HEK293 (cell line): ENCODE data around the gene DNAAF5.

Source experiments
- BCL6B ChIP-seq: fragments of 450-650 bp; formaldehyde crosslinking; IDR thresholded peaks from 2 replicates; pipeline ENCODE4 v1.5.1; 2017; ENCODE audit warnings: missing biosample characterization, missing genetic modification characterization
- HOXA7 ChIP-seq: sonication (generic); formaldehyde crosslinking; IDR thresholded peaks from 2 replicates; pipeline ENCODE4 v1.8.1; 2022; ENCODE audit warnings: missing genetic modification reagents, borderline replicate concordance
- KLF17 ChIP-seq: fragments of 450-650 bp; formaldehyde crosslinking; IDR thresholded peaks from 2 replicates; pipeline ENCODE4 v1.5.1; 2016; ENCODE audit warnings: missing biosample characterization, missing genetic modification characterization
- MEIS1 ChIP-seq: sonication (generic); formaldehyde crosslinking; IDR thresholded peaks from 2 replicates; pipeline ENCODE4 v1.8.1; 2022; ENCODE audit warnings: missing genetic modification reagents, mild to moderate bottlenecking, borderline replicate concordance
- PRDM1 ChIP-seq: fragments of 450-650 bp; formaldehyde crosslinking; IDR thresholded peaks from 2 replicates; pipeline ENCODE4; 2016; ENCODE audit warnings: missing biosample characterization, missing genetic modification characterization
- PRDM10 ChIP-seq: fragments of 450-650 bp; formaldehyde crosslinking; IDR thresholded peaks from 2 replicates; pipeline ENCODE4 v1.5.1; 2016; ENCODE audit warnings: missing biosample characterization, missing genetic modification characterization
- SP7 ChIP-seq: fragments of 450-650 bp; formaldehyde crosslinking; IDR thresholded peaks from 2 replicates; pipeline ENCODE4 v1.5.1; 2016; ENCODE audit warnings: missing biosample characterization, missing genetic modification characterization
- TRIM28 ChIP-seq: IDR thresholded peaks from 2 replicates; pipeline ENCODE4 v1.6.1; 2011; ENCODE audit warnings: low read length, control low read depth, borderline replicate concordance
- ZBTB20 ChIP-seq: fragments of 450-650 bp; formaldehyde crosslinking; IDR thresholded peaks from 2 replicates; pipeline ENCODE4 v1.5.1; 2016; ENCODE audit warnings: missing biosample characterization, missing genetic modification characterization
- ZIC2 ChIP-seq: fragments of 450-650 bp; formaldehyde crosslinking; IDR thresholded peaks from 2 replicates; pipeline ENCODE4 v1.5.1; 2016; ENCODE audit warnings: missing biosample characterization, missing genetic modification characterization
- ZNF114 ChIP-seq: fragments of 450-650 bp; formaldehyde crosslinking; IDR thresholded peaks from 2 replicates; pipeline ENCODE4 v1.5.0; 2017; ENCODE audit warnings: missing biosample characterization, missing genetic modification characterization
- ZNF121 ChIP-seq: fragments of 450-650 bp; formaldehyde crosslinking; IDR thresholded peaks from 2 replicates; pipeline ENCODE4 v1.5.1; 2016; ENCODE audit warnings: missing biosample characterization, missing genetic modification characterization
- ZNF146 ChIP-seq: fragments of 450-650 bp; formaldehyde crosslinking; IDR thresholded peaks from 2 replicates; pipeline ENCODE4 v1.5.1; 2016; ENCODE audit warnings: missing biosample characterization, missing genetic modification characterization
- ZNF16 ChIP-seq: fragments of 450-650 bp; formaldehyde crosslinking; IDR thresholded peaks from 2 replicates; pipeline ENCODE4 v1.5.1; 2016; ENCODE audit warnings: low read depth, missing biosample characterization, missing genetic modification characterization
- ZNF24 ChIP-seq: fragments of 450-650 bp; formaldehyde crosslinking; IDR thresholded peaks from 2 replicates; pipeline ENCODE4 v1.5.1; 2016; ENCODE audit warnings: missing biosample characterization, missing genetic modification characterization
- ZNF335 ChIP-seq: fragments of 450-650 bp; formaldehyde crosslinking; conservative IDR thresholded peaks from 2 replicates; pipeline ENCODE4 v1.5.1; 2016; ENCODE audit warnings: missing biosample characterization, missing genetic modification characterization
- ZNF366 ChIP-seq: fragments of 450-650 bp; formaldehyde crosslinking; conservative IDR thresholded peaks from 2 replicates; pipeline ENCODE4 v1.5.1; 2016; ENCODE audit warnings: missing biosample characterization, missing genetic modification characterization
- ZNF37A ChIP-seq: fragments of 450-650 bp; IDR thresholded peaks from 2 replicates; pipeline ENCODE4 v1.5.1; 2018; ENCODE audit warnings: missing biosample characterization, missing genetic modification characterization
- ZNF394 ChIP-seq: fragments of 450-650 bp; formaldehyde crosslinking; IDR thresholded peaks from 2 replicates; pipeline ENCODE4 v1.5.1; 2016; ENCODE audit warnings: missing biosample characterization, missing genetic modification characterization, mild to moderate bottlenecking, moderate library complexity, borderline replicate concordance
- ZNF416 ChIP-seq: fragments of 450-650 bp; formaldehyde crosslinking; IDR thresholded peaks from 2 replicates; pipeline ENCODE4 v1.5.1; 2016; ENCODE audit warnings: missing biosample characterization, missing genetic modification characterization
- ZNF48 ChIP-seq: fragments of 450-650 bp; formaldehyde crosslinking; IDR thresholded peaks from 2 replicates; pipeline ENCODE4 v1.5.1; 2016; ENCODE audit warnings: missing biosample characterization, missing genetic modification characterization
- ZNF549 ChIP-seq: fragments of 450-650 bp; IDR thresholded peaks from 2 replicates; pipeline ENCODE4 v1.5.1; 2018; ENCODE audit warnings: missing biosample characterization, missing genetic modification characterization, mild to moderate bottlenecking, inconsistent platforms, moderate library complexity
- ZNF654 ChIP-seq: fragments of 450-650 bp; formaldehyde crosslinking; IDR thresholded peaks from 2 replicates; pipeline ENCODE4 v1.5.1; 2016; ENCODE audit warnings: low read depth, missing biosample characterization, missing genetic modification characterization
- ZNF660 ChIP-seq: fragments of 450-650 bp; IDR thresholded peaks from 2 replicates; pipeline ENCODE4 v1.5.1; 2018; ENCODE audit warnings: missing biosample characterization, mild to moderate bottlenecking, missing genetic modification characterization
- ZNF664 ChIP-seq: fragments of 450-650 bp; formaldehyde crosslinking; IDR thresholded peaks from 2 replicates; pipeline ENCODE4 v1.5.1; 2016; ENCODE audit warnings: missing biosample characterization, missing genetic modification characterization
- ZNF792 ChIP-seq: fragments of 450-650 bp; formaldehyde crosslinking; IDR thresholded peaks from 2 replicates; pipeline ENCODE4 v1.5.1; 2016; ENCODE audit warnings: missing biosample characterization, missing genetic modification characterization
- ZNF837 ChIP-seq: fragments of 450-650 bp; formaldehyde crosslinking; IDR thresholded peaks from 2 replicates; pipeline ENCODE4 v1.5.1; 2016; ENCODE audit warnings: missing biosample characterization, missing genetic modification characterization
- TF ChIP-seq, protein P1 (sequence below): fragments of 450-650 bp; formaldehyde crosslinking; IDR thresholded peaks from 2 replicates; pipeline ENCODE4 v1.5.1; 2016; ENCODE audit warnings: missing biosample characterization, missing genetic modification characterization
- TF ChIP-seq, protein P2 (sequence below): fragments of 450-650 bp; formaldehyde crosslinking; IDR thresholded peaks from 2 replicates; pipeline ENCODE4 v1.5.1; 2017; ENCODE audit warnings: missing biosample characterization, missing genetic modification characterization
- TF ChIP-seq, protein P3 (sequence below): fragments of 450-650 bp; formaldehyde crosslinking; IDR thresholded peaks from 2 replicates; pipeline ENCODE4 v1.5.1; 2016; ENCODE audit warnings: missing biosample characterization, missing genetic modification characterization

Gene DNAAF5

DNA sequence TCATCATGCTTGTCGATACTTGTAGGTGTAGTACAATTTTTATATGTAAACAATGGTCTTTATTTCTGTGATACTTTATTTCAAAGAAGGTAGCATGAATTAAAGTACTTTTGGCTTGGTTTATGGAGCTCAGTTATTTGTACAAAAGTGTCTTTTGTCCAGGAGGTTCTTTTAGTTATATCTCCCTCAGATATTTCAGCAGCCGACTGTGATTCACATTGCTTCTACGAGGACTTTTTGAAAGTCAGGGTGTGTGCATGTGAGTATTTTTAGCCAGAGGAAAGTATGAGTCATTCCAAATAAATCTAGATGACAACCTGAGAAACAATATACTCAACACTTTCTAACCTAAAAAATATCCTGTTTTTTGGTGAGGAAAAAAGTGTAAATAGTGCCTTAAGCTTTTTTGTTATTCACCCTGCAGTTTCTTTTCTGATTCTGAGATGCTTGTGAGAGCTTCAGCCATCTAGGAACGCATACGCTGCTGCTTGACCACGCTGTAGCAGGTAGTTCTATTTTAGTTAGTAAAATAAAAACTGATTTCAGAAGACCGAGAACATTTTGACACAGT lies 105.2 kb downstream of the DNAAF5 start (continued):
- TF ChIP-seq, protein P1, sequence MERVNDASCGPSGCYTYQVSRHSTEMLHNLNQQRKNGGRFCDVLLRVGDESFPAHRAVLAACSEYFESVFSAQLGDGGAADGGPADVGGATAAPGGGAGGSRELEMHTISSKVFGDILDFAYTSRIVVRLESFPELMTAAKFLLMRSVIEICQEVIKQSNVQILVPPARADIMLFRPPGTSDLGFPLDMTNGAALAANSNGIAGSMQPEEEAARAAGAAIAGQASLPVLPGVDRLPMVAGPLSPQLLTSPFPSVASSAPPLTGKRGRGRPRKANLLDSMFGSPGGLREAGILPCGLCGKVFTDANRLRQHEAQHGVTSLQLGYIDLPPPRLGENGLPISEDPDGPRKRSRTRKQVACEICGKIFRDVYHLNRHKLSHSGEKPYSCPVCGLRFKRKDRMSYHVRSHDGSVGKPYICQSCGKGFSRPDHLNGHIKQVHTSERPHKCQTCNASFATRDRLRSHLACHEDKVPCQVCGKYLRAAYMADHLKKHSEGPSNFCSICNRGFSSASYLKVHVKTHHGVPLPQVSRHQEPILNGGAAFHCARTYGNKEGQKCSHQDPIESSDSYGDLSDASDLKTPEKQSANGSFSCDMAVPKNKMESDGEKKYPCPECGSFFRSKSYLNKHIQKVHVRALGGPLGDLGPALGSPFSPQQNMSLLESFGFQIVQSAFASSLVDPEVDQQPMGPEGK (tag by site-specific recombination), result no peak
- no peak for TF ChIP-seq BCL6B (tag by site-specific recombination)
- TF ChIP-seq ZNF48 (tag by site-specific recombination), result no peak
- TF ChIP-seq, protein P2, sequence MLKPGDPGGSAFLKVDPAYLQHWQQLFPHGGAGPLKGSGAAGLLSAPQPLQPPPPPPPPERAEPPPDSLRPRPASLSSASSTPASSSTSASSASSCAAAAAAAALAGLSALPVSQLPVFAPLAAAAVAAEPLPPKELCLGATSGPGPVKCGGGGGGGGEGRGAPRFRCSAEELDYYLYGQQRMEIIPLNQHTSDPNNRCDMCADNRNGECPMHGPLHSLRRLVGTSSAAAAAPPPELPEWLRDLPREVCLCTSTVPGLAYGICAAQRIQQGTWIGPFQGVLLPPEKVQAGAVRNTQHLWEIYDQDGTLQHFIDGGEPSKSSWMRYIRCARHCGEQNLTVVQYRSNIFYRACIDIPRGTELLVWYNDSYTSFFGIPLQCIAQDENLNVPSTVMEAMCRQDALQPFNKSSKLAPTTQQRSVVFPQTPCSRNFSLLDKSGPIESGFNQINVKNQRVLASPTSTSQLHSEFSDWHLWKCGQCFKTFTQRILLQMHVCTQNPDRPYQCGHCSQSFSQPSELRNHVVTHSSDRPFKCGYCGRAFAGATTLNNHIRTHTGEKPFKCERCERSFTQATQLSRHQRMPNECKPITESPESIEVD (tag by site-specific recombination), result peak; percentile 96
- peak; percentile 19 for TF ChIP-seq SP7
- no peak for TF ChIP-seq HOXA7 (CRISPR knock-in tag)
- TF ChIP-seq ZNF837 (tag by site-specific recombination), result no peak
- no peak for TF ChIP-seq ZNF37A
- no peak for TF ChIP-seq ZNF549 (tag by site-specific recombination)
- TF ChIP-seq MEIS1, result peak; percentile 80; the same call in 1 of the 2 replicates
- 0 out of 2 replicates have a peak, but pooled peaks have one; percentile 23 for TF ChIP-seq KLF17 (tag by site-specific recombination)
- no peak for TF ChIP-seq ZNF114 (tag by site-specific recombination)
- TF ChIP-seq, protein P3, sequence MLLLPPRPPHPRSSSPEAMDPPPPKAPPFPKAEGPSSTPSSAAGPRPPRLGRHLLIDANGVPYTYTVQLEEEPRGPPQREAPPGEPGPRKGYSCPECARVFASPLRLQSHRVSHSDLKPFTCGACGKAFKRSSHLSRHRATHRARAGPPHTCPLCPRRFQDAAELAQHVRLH (tag by site-specific recombination), result no peak
- no peak for TF ChIP-seq ZNF335
- no peak for TF ChIP-seq ZIC2 (tag by site-specific recombination)
- TF ChIP-seq ZNF664 (tag by site-specific recombination), result no peak
- TF ChIP-seq TRIM28, result peak; percentile 41; the same call in 1 of the 2 replicates
- TF ChIP-seq ZNF366, result peak; percentile 62; the same call in 1 of the 2 replicates
- TF ChIP-seq ZNF654, result no peak
- TF ChIP-seq PRDM1 (tag by site-specific recombination), result peak; percentile 78
- no peak for TF ChIP-seq ZBTB20
- TF ChIP-seq ZNF146 (tag by site-specific recombination), result no peak
- no peak for TF ChIP-seq PRDM10
- TF ChIP-seq ZNF792 (tag by site-specific recombination), result no peak
- TF ChIP-seq ZNF24, result no peak
- no peak for TF ChIP-seq ZNF121 (tag by site-specific recombination)
- no peak for TF ChIP-seq ZNF16
- no peak for TF ChIP-seq ZNF416 (tag by site-specific recombination)
- TF ChIP-seq ZNF394 (tag by site-specific recombination), result no peak
- peak; percentile 72; the same call in 1 of the 2 replicates for TF ChIP-seq ZNF660 (tag by site-specific recombination)
